Mucosa of gallbladder (tissue), 1 donor: ENCODE measurements around the gene RNF121. TPM values are rescaled to one million over a fixed set of nuclear protein-coding genes. Genes with fewer than 3 reads are reported as not detected.
A peak's percentile ranks its signal among the peaks of the same experiment; 100 is the strongest.
"Not testable (repeated sequence)": the region's sequence is repeated elsewhere in the genome, so short reads cannot be mapped to it uniquely, and the experiment has no call there.

Experiments
- DNase-seq: peaks from one replicate; pipeline ENCODE4 v3.0.0-alpha.2; 2020; ENCODE audit warnings: low spot score
- total RNA-seq: library from RNA; stranded (reverse); gene quantifications from one replicate; pipeline ENCODE4 v1.2.1, GENCODE V29; 2021
- donor health status: DM: no; HTN: no; CAD: no.

The RNF121 gene
- total RNA-seq, result 38.7 TPM

DNA sequence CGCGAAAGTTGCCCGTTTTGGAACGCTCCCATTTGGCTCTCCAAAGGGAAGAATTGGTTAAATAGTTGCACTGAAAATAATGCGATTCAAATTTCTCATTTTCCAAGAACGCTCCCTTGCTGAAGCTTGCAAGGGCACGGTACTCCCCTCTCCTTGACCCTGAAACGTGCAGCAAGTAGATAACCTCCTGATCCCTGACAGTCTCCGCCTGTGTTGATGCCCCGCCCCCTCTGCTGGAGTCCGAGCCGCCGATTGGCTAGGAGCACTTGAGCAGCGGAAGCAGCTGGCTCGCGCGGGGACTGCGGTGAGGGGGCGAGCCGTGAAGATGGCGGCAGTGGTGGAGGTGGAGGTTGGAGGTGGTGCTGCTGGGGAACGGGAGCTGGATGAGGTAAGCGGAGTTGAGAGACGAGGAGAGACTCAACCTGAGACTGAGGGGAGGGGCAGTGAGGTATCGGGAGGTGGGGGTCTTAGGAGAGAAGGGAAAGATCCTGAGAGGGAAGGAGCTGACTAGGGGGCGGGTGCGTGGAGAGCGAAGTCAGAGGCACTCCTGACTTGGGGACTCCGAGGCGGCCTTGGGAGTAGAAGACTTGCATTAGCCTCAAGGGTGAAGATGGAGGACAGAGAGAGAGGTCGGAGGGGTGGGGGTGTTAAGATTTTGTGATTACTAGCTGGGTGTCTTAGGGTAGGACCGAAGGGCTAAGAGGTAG, at the start of gene RNF121:
TSS of gene RNF121 (plus strand) at position 310 of the 707 bp plus-strand sequence. CDS start at position 326, 16 bp downstream.
- DNase-seq, result peak; percentile 96

GRCh38 chr11:71885806-71886205, 43.0 kb upstream of the RNF121 start:
- DNase-seq, result not testable (repeated sequence)

DNA sequence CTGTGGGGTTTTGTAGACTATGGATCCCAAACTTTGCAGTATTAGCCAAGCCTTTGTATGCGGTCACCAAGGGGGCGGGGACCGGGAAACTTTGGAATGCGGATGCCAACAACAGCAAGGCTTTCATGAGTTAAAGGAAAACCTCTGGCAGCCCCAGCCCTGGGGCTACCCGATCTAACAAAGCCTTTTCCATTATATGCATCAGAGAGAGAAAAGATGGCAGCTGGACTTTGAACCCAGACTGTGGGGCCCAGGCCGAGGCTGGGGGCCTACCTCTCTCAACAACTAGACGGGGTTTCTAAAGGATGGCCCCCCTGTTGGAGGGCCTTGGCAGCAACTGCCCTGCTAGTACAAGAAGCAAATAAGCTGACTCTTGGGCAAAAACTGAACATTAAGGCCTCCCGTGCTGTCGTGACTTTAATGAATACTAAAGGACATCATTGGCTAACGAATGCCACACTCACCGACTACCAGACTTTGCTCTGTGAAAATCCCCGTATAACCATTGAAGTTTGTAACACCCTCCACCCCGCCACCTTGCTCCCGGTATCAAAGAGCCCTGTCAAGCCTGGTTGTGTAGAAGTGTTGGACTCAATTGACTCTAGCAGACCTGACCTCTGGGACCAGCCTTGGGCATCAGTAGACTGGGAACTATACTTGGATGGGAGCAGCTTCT, 40.4 kb upstream of the RNF121 start:
- peak; percentile 34 for DNase-seq

GRCh38 chr11:71889181-71889872, 39.5 kb upstream of the RNF121 start:
- DNase-seq, result not testable (repeated sequence)

DNA sequence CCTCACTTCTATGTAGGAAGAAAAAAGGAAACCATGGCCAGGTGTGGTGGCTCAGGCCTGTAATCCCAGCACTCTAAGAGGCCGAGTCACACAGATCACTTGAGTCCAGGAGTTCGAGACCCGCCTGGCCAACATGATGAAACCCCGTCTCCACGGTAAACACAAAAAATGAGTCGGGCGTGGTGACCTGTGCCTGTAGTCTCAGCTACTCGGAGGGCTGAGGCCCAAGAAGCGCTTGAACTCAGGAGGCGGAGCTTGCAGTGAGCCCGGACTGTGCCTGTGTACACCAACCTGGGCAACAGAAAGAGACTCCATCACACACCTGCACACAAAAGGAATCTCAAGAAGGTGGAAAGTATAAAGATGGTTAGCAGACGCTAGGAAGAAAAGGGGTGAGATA, 32.9 kb upstream of the RNF121 start:
- DNase-seq, result no peak

DNA sequence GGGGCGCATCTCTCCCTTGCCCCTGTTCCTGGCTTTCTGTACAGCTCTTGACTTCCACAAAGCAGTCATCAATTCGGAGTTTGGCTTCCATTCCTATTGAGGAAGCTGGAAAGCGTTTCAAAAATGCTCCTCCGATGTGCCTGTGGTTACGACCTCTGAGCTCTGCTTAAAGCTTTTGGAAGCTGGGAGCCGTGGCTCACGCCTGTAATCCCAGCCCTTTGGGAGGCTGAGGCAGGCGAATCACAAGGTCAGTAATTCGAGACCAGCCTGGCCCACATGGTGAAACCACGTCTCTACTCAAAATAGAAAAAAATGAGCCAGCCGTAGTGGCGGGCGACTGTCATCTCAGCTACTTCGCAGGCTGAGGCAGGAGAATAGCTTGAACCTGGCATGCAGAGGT, 27.7 kb upstream of the RNF121 start:
- not testable (repeated sequence) for DNase-seq

DNA sequence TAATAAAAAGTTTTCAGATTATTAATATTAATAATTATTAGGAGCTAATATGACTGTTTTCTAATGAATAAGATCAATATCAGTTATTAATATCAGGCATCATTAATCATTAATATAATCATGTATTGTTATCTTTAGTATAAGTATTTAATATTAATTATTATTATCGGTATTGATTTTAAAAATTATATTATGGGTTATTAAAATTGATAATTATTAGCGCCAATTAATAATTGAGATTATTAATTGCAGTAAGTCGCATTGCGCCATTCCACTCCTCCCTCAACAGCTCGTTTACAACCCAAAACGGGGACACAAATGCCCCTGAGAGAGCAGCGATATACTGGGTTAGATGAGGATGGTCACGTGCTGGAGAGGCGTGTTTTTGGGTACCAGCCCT, 20.6 kb upstream of the RNF121 start:
- DNase-seq, result no peak

- DNase-seq, result not testable (repeated sequence)
These were observed 18.1 kb upstream of the RNF121 start for GRCh38 chr11:71910775-71911174.

DNA sequence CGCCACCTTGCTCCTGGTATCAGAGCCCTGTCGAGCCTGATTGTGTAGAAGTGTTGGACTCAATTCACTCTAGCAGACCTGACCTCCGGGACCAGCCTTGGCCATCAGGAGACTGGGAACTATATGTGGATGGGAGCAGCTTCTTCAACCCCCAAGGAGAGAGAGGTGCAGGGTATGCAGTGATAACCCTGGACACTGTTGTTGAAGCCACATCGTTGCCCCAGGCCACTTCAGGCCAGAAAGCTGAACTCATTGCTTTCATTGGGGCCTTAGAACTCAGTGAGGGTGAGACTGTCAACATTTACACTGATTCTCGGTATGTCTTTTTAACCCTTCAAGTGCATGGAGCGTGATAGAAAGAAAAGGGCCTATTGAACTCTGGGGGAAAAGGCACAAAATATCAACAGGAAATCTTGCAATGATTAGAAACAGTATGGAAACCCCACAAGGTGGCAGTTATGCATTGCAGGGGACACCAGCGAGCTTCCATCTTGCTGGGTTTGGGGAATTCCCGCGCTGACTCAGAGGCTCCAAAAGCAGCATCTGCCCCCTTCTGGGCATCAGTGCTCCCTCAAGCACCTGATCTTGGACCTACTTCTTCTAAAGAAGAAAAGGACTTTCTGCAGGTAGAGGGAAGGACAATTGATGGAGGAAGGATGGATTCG, 17.4 kb upstream of the RNF121 start:
- DNase-seq, result not testable (repeated sequence)

GRCh38 chr11:71911986-71912340, 16.9 kb upstream of the RNF121 start:
- peak; percentile 16 for DNase-seq

DNA sequence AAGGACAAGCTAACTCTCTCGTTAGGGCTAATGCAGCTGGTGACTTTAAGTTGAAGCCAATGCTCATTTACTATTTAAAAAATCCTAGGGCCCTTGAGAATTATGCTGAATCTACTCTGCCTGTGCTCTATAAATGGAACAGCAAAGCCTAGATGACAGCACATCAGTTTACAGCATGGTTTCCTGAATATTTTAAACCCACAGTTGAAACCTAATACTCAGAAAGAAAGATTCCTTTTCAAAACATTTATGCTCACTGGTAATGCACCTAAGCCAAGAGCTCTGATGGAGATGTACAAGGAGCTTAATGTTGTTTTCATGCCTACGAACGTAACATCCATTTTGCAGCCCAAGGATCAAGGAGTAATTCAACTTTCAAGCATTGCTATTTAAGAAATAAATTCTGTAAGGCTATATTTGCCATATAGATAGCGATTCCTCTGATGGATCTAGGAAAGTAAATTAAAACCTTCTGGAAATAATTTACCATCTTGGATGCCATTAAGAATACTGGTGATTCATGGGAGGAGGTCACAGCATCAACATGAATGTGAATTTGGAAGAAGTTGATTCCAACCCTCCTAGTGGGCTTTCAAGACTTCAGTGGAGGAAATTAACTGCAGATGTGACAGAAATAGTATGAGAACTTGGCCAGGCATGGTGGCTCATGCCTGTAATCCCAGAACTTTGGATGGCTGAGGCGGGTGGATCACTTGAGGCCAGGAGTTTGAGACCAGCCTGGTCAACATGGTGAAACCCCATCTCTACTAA, 14.9 kb upstream of the RNF121 start:
- DNase-seq, result no peak

DNA sequence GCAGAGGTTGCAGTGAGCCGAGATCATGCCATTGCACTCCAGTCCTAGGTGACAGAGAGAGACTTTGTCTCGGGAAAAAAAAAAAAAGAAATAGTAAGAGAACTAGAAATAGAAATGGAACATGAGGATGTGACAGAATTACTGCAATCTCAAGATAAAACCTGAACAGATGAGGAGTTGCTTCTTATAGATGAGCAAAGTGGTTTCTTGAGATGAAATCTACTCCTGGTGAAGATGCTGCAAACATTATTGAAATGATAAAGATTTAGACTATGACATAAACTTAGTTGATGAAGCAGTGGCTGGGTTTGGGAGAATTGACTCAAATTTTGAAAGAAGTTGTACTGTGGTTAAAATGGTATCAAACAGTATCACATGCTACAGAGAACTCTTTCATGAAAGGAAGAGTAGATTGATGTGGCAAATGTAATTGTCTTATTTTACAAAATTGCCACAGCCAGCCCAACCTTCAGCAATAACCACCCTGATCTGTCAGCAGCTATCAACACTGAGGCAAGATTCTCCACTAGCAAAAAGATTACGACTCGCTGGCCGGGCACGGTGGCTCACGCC, 14.1 kb upstream of the RNF121 start:
- no peak for DNase-seq

DNA sequence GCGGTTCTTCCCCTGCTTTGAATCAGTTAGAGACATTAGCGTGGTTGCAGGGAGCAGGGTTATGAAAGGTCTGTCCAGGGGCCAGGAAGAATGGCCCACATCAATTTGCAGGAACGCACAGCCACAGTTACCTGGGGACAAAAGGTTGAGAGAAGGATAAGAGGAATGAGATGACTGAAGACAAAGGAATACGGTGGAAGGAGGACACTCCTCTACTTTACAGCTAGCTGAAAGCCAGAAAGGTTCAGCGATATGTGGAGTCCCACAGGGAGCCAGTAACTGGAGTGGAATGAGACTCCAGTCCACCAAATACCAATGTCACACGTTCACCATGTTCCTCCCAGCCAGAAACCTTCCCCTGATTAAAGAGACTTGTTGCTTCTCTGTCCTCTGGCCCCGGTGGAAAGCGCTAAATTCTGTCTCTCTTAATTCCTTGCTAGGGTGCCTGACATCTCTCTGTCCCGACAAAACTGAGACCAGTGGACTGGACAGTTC, 11.2 kb upstream of the RNF121 start:
- no peak for DNase-seq

DNA sequence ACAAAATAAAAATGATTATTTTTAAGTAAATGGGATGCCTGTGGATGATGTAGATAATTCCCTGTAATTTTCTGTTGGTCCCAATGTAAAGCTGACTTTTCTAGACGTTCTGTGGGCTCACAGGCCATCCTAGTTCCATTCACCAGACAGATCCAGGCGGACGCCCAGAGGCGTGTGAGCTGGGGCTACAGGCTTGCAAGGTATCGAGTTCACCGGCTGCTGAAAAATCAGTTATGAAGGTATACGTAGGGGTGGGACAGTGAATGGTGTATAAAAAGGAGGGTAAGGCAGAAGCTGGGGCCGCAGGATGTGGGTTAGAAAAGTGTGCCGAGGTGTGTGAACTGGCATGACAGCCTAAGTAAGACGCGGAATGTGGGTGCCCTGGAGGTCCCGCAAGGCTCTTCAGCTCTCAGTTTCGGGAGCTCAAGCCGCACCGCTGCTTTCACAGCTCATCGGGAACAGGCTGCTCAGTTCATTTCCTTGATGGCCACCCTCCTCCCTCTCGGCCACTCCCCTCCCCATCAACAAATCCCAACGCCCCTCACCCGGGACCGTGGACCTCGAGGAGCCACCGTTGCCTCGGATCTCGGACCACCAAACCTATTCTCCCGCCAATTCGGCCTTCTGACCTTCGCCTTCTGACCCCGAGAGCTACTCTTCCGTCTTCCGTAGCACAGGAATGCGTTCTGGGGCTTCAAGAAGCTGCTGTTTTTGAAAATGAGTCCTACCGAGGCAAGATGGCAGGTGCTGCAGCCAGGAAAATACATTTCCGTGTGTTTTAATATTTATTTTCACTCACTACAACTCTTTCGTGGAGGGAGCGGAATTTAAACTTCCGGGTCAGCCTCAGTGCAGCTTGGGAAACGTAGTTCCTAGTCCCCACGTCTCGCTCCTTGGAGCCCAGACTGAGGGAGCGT, 768 bp upstream of the RNF121 start, which contains the start of gene XNDC1N:
TSS of gene XNDC1N (minus strand) at position 775 of the 917 bp plus-strand sequence. CDS start 5,241 bp downstream, outside the sequence.
- peak; percentile 83 for DNase-seq

DNA sequence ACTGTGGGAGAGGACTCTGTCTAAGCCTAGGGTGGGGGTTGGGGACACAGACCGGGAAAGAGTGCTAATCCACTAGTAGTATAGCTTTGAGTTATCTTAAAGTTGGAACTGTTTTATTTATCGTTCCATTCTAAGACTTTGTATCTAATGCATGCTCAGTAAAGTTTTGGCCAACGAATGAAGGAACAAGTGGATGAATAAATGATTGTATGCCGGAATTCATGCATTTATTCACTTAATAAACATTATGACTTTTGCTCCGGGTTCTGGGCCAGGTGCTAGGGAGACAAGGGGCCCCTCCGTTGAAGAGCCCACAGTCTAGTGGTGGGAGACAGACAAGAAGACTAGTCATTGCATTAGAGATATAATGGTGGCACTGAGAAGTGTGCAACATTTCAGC, 645 bp downstream of the RNF121 start:
- DNase-seq, result no peak

DNA sequence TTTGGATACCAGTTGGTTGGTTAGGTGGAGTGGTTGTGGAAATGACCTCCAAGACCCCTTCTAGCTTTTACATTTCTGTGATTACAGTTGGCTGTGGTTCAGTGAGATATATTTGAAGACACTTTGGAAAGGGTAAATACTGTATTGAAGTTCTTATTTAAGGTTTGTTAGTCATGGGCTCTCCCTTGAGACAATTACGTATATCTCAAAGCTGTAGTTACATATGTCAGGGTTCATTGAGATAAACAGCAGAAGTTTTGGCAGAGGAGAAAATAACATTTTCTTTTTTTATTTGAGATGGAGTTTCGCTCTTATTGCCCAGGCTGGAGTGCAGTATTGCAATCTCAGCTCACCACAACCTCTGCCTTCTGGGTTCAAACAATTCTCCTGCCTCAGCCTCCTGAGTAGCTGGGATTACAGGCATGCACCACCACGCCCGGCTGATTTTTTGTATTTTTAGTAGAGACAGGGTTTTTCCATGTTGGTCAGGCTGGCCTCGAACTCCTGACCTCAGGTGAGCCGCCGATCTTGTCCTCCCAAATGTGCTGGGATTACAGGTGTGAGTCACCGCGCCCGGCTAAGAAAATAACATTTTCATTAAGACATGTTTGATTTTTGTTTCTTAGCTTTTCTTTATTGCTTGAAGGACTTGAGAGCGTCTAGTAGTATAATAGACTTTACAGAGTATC, 1.9 kb downstream of the RNF121 start:
- no peak for DNase-seq

DNA sequence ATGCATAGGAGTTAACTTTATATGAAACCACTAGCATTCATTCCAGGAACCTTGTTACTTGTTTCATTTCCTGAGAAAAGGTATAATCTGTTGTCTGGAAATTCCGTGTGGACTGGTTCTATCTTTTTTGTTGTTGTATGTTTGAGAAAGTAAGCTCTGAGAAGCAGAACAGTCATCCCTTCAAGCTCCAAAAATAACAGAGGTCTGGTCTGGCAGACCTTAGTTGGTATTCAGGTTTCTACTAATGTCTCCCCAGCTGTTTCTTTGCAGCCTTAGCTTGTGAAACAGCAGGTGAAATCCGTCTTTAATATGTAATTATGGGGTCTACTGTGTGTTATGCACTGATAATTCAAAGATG, 2.4 kb downstream of the RNF121 start:
- no peak for DNase-seq

GRCh38 chr11:71933141-71933933, 4.5 kb downstream of the RNF121 start:
- no peak for DNase-seq
